Lung microvascular endothelial cell (primary cell): ENCODE results near the gene MGAT4C. TPM values are rescaled to one million over a fixed set of nuclear protein-coding genes. Genes with fewer than 3 reads are reported as not detected.
"Not testable (repeated sequence)": the region's sequence is repeated elsewhere in the genome, so short reads cannot be mapped to it uniquely, and the experiment has no call there.

Experiments
- DNase-seq, 2 donors: peaks; one replicate each; pipeline versions ENCODE4 v3.0.0 to v3.0.0-alpha.2; 2010; ENCODE audit warnings: low read depth in 2 of 2
- total RNA-seq: library from RNA; depleted of rRNA; stranded (reverse); fragments of >200 nt; gene quantifications from 2 replicates; pipeline ENCODE4 v1.2.1, GENCODE V29; 2014

The MGAT4C gene
- total RNA-seq, 1 donor from 2014 or later = under 0.01 TPM

- DNase-seq = no peak
Measured at GRCh38 chr12:86134561-86134960, 121.6 kb downstream of the MGAT4C start.

DNA sequence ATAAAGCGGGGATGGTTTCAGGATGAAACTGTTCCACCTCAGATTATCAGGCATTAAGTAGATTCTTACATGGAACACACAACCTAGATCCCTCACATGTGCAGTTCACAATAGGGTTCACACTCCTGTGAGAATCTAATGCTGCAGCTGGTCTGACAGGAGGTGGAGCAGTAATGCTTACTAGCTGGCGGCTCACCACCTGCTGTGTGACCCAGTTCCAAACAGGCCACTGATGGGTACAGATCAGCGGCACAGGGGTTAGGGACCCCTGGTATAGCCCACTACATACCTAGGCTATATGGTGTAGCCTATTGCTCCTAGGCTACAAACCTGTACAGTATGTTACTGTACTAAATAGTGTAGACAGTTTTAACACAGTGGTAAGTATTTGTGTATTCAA is 129.3 kb downstream of the MGAT4C start:
- not testable (repeated sequence) for DNase-seq

DNA sequence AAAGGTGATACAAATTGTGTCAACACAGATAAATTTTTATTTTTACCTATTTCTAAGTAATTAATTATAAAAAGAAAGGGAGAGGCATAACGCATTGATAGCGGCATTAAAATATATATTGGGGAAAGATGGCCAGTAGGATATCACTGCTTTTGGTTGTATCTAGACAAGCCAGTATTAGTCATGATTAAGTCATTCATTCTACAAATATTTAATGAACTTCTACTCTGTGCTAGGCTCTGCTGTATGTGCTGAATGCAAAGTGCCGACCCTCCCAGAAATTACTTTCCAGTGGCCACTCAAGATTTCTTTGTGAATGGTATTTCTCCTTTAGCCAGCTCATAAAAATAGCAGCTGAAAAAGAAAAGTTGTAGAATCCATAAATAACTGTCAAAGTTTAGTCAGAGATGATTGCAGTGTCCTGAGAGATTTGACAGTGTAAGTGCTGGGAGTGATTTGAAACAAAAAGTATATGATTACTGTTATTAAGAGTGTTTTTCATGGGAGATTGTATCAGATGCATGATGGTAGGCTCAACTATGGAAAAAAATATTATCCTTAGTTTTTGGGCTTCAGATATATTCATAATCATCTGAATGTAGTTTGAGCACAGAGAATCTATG is 133.2 kb downstream of the MGAT4C start:
- DNase-seq = no peak

GRCh38 chr12:86118161-86118560 is 138.0 kb downstream of the MGAT4C start:
- no peak for DNase-seq

- DNase-seq = no peak
Measured at GRCh38 chr12:86117711-86118110, 138.5 kb downstream of the MGAT4C start.

DNA sequence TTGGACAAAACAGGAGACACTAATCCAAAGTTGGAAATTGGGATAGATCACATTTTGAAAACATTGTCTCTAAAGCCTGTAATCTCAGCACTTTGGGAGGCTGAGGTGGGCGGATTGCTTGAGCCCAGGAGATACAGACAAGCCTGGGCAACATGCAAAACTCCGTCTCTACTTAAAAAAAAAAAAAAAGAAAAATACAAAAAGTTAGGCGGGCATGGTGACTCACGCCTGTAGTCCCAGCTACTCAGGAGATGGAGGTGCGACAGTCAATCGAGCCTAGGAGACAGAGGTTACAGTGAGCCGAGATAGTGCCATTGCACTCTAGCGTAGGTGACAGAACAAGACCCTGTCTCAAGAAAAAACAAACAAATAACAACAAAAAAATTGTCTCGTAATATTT is 152.1 kb downstream of the MGAT4C start:
- DNase-seq = no peak

DNA sequence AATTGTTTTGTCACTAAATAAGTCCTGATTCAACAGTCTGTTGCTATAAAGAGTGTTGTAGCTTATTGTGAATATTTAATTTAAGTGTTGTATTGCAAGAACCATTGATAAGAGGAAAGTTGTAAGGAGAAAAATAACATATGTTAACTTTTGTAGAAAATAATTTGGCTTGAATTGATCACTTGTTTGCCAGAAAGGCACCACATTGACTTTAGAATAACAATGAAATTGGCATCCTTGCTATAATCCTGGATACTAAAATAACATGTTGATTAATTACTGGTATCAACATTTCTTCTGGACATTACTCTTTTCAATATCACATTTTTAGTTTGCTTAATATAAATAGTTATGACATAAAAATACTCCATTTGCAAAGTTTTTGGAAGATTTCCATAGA is 159.0 kb downstream of the MGAT4C start:
- DNase-seq = no peak

- no peak for DNase-seq
Measured at GRCh38 chr12:86091681-86092080, 164.5 kb downstream of the MGAT4C start.

GRCh38 chr12:86081843-86082242 is 174.3 kb downstream of the MGAT4C start:
- no peak for DNase-seq

DNA sequence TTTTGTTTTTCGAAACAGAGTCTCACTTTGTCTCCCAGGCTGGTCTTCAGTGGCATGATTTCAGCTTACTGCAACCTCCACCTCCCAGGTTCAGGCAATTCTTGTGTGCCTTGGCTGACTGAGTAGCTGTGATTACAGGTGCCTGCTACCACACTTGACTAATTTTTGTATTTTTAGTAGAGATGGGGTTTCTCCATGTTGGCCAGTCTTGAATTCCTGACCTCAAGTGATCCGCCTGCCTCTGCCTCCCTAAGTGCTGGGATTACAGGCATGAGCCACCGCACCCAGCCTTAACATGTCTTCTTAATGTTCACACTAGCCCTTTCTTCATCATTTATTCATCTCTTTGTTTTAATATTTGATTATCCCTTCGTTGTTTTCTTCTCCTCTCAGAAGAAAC is 197.1 kb downstream of the MGAT4C start:
- not testable (repeated sequence) for DNase-seq

DNA sequence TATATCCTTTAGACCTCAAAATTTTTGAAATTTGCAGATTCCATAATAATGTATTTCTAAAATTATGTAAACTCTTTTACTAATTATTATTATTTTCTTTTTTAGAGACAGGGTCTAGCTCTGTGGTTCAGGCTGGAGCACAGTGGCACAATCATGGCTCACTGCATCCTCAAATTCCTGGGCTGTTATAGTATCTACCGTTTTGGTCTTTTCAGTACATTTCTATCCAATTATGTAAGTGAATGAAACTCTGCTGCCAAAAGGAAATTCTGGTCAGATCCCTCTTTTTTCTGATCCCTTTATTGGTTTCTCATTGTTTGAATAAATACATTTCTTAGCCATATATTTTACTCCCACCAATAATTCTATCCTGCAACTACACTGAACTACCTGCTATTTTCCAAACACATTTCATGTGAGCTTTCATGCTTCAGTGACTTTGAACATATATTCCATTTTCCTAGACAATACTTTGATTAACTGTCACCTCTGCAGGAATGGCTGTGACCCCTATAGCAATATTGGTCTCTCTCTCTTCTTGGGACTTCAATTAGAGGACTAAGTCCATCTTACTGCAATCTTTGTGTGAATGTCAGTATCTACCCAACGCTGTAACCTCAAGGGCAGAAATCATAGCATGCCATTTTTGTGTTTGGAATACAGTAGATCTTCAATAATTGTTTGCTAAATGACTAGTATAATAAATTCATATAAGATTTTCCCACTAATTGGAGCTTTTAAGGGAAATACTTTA is 198.9 kb downstream of the MGAT4C start:
- no peak for DNase-seq

DNA sequence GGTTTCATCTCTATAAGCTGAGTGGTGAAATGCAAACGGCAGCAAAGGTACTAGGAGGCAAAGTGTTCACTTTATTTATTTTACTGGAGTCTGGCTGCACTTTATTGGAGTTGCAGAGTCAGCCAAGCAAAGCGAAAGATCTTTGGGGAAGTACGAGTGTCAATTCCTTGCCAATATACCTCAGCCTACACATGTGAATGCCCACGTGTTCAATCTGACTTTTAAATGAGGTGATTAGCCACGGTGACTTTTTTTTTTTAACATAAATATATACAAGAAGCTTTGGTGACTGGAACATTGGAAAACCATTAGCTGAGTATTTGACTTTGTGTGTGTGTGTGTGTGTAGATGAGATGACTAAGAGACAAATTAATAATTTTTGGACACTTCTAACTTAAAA is 203.3 kb downstream of the MGAT4C start:
- DNase-seq = no peak

DNA sequence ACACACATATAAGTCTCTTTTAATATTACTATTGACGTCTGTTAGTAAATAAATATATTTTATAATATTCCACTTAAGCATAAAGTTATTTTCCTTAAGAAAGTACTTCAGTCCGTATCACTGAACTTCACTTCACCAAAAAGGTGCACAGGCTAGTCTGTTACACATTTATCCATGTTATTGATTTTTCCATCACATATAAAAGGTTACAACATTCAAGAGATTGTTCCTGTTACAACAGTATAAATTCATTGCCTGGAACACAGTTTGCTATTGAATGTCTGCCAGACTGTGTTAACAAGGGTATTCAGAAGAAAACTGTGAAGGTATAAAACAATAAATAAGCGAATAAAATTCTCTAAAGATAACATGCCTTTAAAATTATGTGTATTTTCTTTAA is 206.2 kb downstream of the MGAT4C start:
- DNase-seq = no peak

GRCh38 chr12:86044396-86044795 is 211.8 kb downstream of the MGAT4C start:
- DNase-seq = no peak

DNA sequence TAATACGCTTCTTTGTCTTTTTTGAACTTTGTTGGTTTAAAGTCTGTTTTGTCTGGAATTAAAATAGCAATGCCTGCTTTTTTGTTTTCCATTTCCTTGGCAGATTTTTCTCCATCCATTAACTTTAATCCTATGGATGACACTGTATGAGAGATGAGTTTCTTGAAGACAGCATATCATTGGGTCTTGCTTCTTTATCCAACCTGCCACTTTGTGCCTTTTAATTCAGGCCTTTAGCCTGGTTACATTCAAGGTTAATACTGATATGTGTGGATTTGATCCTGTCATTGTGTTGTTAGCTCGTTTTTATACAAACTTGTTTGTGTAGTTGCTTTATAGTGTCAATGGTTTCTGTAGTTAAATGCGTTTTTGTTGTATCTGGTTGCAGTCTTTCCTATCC is 214.1 kb downstream of the MGAT4C start:
- no peak for DNase-seq

- DNase-seq = no peak
Measured at GRCh38 chr12:86018361-86018760, 237.8 kb downstream of the MGAT4C start.

- DNase-seq = no peak
Measured at GRCh38 chr12:86015026-86015425, 241.2 kb downstream of the MGAT4C start.

DNA sequence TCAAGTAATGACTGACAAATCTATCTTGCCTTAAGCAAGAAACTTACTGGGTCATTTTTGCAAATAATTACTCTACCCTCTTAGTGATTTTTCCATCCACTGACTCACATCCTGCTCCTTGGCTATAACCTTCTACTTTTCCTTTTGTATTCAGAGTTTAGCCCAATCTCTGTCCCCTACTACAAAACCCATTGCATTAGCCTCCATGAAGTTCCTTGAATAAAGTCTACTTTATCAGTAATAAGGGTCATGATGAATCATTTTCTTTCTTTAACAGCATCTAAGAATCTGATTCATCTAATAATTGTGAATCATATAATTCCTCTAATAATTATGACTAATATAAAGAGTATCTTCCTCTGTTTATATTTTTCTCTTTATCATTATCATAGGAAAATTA is 249.5 kb downstream of the MGAT4C start:
- no peak for DNase-seq

DNA sequence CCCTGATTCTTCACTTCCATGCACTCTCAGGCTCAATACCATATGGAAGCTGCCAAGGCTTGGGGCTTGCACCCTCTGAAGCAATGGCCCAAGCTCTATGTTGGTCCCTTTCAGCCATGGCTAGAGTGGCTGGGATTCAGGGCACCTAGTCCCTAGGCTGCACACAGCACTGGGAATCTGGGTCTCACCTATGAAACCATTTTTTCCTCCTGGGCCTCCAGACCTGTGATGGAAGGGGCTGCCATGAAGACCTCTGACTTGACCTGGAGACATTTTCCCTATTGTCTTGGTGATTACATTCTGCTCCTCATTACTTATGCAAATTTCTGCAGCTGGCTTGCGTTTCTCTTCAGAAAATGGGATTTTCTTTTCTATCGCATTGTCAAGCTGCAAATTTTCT is 258.1 kb downstream of the MGAT4C start:
- no peak for DNase-seq

GRCh38 chr12:85996280-85996679 is 259.9 kb downstream of the MGAT4C start:
- peak; percentile 17 to 55 for DNase-seq

DNA sequence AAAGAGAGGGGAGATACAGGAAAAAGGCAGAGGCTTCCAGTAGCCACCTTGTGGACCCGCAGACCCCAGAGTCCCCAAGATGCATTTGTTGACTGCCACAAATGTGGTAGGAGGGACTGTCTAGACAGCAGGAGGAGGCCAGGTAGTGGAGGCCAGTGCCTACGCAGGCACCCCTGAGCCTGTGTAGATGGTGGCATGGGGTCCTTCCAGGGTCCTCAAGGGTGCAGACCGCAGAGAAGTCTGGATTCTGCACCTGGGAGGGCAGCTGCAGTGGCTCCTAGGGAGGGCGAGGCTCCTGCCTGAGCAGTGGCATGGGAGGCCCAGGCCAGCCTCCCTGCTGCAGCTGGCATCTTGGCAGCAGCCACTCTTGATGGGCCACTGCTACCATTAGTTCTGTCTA is 262.4 kb downstream of the MGAT4C start:
- DNase-seq = no peak

- DNase-seq = no peak
Measured at GRCh38 chr12:85985996-85986395, 270.2 kb downstream of the MGAT4C start.

DNA sequence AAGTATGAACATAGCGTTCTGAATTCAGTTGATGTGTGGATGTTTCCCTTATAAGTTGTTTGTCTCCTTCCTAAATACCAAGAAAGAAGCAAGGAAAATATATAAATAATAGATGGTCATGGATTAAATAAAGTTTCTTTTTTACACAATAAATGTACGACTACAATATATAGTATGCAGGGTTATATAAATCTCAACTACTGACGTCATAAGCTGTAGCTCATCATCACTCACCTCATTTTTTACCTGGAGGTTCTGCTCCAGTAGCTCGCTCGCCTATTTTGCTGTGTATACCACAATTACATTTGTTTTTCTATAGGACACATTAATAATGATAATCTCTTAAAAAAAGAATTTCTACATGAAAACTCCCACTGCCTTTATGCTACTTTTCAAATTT is 272.6 kb downstream of the MGAT4C start:
- DNase-seq = no peak
